Activated CD4-positive, alpha-beta T cell treated with anti-CD3 and anti-CD28 coated beads, Interleukin-2, amount 10 ng/mL, durations not matched to agents 24 days and 14 days (primary cell): ENCODE measurements around the gene TSPAN3. TPM values are rescaled to one million over a fixed set of nuclear protein-coding genes. Genes with fewer than 3 reads are reported as not detected.
A peak's percentile ranks its signal among the peaks of the same experiment; 100 is the strongest.

Experiments
- DNase-seq: peaks from one replicate; pipeline ENCODE4 v3.0.0; 2022
- H3K27ac Mint-ChIP-seq: one replicate; pipeline ENCODE4 v1.8.0; 2022; ENCODE audit warnings: mild to moderate bottlenecking, mixed read lengths
- H3K27me3 Mint-ChIP-seq: one replicate; pipeline ENCODE4 v1.8.0; 2022; ENCODE audit warnings: mixed read lengths
- H3K36me3 Mint-ChIP-seq: one replicate; pipeline ENCODE4 v1.8.0; 2022; ENCODE audit warnings: low read depth, mild to moderate bottlenecking, mixed read lengths
- H3K4me1 Mint-ChIP-seq: one replicate; pipeline ENCODE4 v1.8.0; 2021; ENCODE audit warnings: mixed read lengths
- H3K4me3 Mint-ChIP-seq: one replicate; pipeline ENCODE4 v1.8.0; 2022; ENCODE audit warnings: mild to moderate bottlenecking, moderate library complexity, mixed read lengths
- H3K9me3 Mint-ChIP-seq: one replicate; pipeline ENCODE4 v1.8.0; 2021; ENCODE audit warnings: mixed read lengths
- intact Hi-C: fragments of 100-400 bp; cut with micrococcal nuclease; formaldehyde crosslinking; loops from one replicate; pipeline ENCODE4 v1.15.1; 2023
- total RNA-seq: library from RNA; stranded (reverse); gene quantifications from 2 replicates; pipeline ENCODE4 v1.2.3, GENCODE V29; 2022

TSPAN3 gene
- total RNA-seq, 1 donor from 2014 or later = 41.4 TPM

DNA sequence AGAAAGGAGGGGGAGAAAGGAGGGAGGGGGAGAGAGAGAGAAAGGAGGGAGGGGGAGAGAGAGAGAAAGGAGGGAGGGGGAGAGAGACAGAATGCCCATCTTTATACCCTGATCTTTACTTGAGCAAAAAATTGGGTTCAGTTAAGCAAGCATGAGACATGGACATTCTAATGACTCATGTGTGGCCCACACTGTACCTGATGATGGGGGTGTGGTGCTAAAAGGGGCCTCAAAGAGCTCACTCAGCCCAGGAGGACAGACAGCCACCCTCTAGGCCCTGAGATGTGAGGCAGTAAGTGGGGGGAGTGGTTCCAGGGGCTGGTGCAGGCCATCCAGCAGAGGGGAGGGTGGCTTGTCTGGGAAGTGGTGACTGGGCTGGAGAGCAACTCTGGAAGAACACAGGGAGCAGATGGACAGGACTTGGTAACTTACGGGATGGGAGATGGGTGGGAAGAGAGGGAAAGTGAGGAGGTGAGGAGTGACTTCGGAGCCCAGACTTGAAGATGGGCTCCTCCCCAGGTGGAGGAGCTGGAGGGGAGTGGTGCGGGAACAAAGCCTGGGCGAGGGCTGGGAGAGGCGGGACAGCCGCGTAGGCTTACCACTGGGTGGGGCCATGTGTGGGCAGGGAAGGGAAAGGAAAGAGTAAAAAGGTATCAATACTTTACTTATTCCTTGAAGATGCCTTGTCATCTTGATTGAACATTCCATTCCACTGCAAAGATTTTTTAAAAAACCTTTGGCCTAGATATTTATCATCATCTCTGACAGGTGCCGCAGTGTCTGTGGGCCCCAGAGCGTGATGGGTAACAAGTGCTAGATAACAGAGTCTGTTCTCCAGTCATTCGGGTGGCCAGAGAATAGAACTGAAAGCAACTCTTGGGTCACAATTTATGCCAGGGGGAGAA lies 32.3 kb downstream of the TSPAN3 start:
- no peak for DNase-seq
- intact Hi-C loops = no loop called here
- peaks cover 3% of the 10 kb centered on the region for H3K9me3 Mint-ChIP-seq

GRCh38 chr15:77037388-77038209 lies 33.3 kb downstream of the TSPAN3 start:
- H3K27ac Mint-ChIP-seq = peak overlapping the region; percentile 85
- H3K4me1 Mint-ChIP-seq = peaks cover 8% of the 10 kb centered on the region
- intact Hi-C loops = no loop called here
- H3K4me3 Mint-ChIP-seq = no peak overlapping the region
- DNase-seq = no peak
- peaks cover 3% of the 10 kb centered on the region for H3K9me3 Mint-ChIP-seq
- peaks cover 70% of the 10 kb centered on the region for H3K36me3 Mint-ChIP-seq
- no peaks in the 10 kb centered on the region for H3K27me3 Mint-ChIP-seq

More for the DNA sequence above, 32.3 kb downstream of the TSPAN3 start:
- Mint-ChIP-seq H3K27me3 (no peaks in the 10 kb centered on the region), H3K4me3 (no peak overlapping the region), H3K27ac (peak overlapping the region; percentile 83), H3K36me3 (peaks cover 72% of the 10 kb centered on the region), H3K4me1 (peaks cover 8% of the 10 kb centered on the region)

DNA sequence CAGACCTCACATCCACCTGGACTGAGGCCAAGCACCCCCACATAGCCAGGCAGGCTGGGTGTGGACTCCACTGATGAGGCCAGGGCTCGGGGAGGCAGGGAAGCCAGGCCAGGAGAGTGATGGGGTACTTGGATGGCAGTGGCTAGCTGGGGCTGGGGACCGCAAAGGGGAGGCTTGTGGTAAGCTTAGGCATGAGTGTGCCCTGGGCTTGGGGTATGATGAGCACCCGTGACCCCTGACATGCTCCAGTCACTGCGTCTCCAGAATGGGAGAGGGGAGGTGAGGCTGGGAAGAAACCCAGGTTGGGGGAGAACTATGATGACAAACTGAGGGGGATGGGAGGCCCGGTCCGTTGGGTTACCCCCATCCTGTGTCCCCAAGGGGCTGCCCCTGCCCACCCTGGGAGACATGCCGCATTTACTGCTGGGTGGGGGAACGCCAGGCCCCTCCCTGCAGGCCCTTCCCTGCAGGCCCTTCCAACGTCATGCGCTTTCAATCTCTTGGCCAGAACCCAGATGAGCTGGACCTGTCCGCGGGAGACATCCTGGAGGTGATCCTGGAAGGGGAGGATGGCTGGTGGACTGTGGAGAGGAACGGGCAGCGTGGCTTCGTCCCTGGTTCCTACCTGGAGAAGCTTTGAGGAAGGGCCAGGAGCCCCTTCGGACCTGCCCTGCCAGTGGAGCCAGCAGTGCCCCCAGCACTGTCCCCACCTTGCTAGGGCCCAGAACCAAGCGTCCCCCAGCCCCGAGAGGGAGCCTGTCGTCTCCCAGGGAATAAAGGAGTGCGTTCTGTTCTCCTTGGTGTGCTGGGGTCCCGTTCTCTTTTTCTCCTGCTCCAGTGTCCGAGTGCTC lies 34.1 kb downstream of the TSPAN3 start:
- Mint-ChIP-seq H3K4me1 (peaks cover 8% of the 10 kb centered on the region), H3K27me3 (no peaks in the 10 kb centered on the region), H3K36me3 (peaks cover 71% of the 10 kb centered on the region), H3K27ac (peak overlapping the region; percentile 85), H3K9me3 (peaks cover 3% of the 10 kb centered on the region), H3K4me3 (no peak overlapping the region)
- intact Hi-C loops = no loop called here
- no peak for DNase-seq

GRCh38 chr15:77035999-77036471 lies 34.9 kb downstream of the TSPAN3 start:
- H3K9me3 Mint-ChIP-seq = peaks cover 3% of the 10 kb centered on the region
- no peaks in the 10 kb centered on the region for H3K27me3 Mint-ChIP-seq
- peak overlapping the region; percentile 74 for H3K27ac Mint-ChIP-seq
- no peak overlapping the region for H3K4me3 Mint-ChIP-seq
- peaks cover 76% of the 10 kb centered on the region for H3K36me3 Mint-ChIP-seq
- H3K4me1 Mint-ChIP-seq = peaks cover 8% of the 10 kb centered on the region
- no peak for DNase-seq
- intact Hi-C loops = no loop called here

- Mint-ChIP-seq H3K9me3 (peaks cover 3% of the 10 kb centered on the region), H3K27ac (no peak overlapping the region), H3K27me3 (no peaks in the 10 kb centered on the region), H3K4me3 (no peak overlapping the region), H3K4me1 (peaks cover 5% of the 10 kb centered on the region), H3K36me3 (peaks cover 73% of the 10 kb centered on the region)
- DNase-seq = no peak
- intact Hi-C loops = no loop called here
These were observed 35.3 kb downstream of the TSPAN3 start for GRCh38 chr15:77035584-77035983.

- Mint-ChIP-seq H3K27ac (peak overlapping the region; percentile 61), H3K4me1 (peaks cover 5% of the 10 kb centered on the region), H3K9me3 (peaks cover 3% of the 10 kb centered on the region), H3K4me3 (no peak overlapping the region), H3K27me3 (no peaks in the 10 kb centered on the region), H3K36me3 (peaks cover 78% of the 10 kb centered on the region)
- intact Hi-C loops = no loop called here
- DNase-seq = no peak
These were observed 36.0 kb downstream of the TSPAN3 start for GRCh38 chr15:77034695-77035489.

DNA sequence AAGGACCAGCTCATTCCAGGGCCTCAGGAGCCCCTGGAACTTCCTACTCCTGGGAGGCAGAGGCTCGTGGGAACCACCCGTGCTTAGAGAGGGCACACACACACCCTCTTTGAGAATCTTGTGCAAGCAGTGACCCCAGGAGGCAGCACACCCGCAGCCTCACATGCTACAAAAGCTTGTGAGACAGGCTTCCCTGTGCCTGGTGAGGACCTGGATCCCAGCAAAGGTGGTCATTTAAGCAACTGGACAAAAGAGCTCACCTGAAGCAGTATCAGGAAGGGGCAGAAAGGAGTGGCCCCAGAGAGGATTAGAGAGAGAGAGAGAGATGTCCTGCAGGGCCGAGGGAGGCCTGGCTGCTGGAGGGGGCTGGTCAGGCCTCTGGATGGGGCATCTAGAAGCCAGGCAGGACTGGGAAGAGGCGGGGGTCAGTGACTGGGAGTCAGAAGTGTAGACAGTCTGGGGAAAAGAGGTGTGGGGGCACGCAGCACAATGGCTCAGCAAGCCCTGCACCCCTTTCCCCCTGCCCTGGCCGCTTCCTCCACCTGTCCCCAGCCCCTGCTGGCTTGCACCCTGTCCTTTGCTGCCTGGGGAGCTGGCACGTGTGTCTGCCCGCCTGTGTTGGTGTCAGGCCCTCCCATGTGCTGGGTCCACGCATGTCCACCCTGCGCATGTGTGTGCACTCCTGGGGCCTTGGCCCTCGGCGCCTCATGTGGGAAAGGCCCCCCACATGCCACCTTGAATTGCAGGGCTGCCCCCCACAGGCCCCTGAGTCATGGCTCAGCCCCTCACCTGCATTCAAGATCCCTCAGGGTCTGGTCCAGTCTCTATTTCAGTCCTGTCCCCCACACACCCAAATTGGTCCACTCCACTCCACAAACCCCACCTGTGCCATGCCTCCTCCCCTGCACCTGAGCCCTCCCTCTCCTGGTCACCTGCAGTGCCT lies 36.9 kb downstream of the TSPAN3 start:
- intact Hi-C loops = no loop called here
- Mint-ChIP-seq H3K4me3 (no peak overlapping the region), H3K27ac (peak overlapping the region; percentile 65), H3K27me3 (no peaks in the 10 kb centered on the region), H3K9me3 (peaks cover 3% of the 10 kb centered on the region), H3K36me3 (peaks cover 79% of the 10 kb centered on the region), H3K4me1 (peaks cover 5% of the 10 kb centered on the region)
- no peak for DNase-seq

GRCh38 chr15:77033417-77033728 lies 37.5 kb downstream of the TSPAN3 start:
- H3K9me3 Mint-ChIP-seq = peaks cover 3% of the 10 kb centered on the region
- H3K36me3 Mint-ChIP-seq = peaks cover 78% of the 10 kb centered on the region
- no peaks in the 10 kb centered on the region for H3K27me3 Mint-ChIP-seq
- no peak for DNase-seq
- H3K27ac Mint-ChIP-seq = no peak overlapping the region
- peaks cover 3% of the 10 kb centered on the region for H3K4me1 Mint-ChIP-seq
- H3K4me3 Mint-ChIP-seq = no peak overlapping the region
- intact Hi-C loops = no loop called here

GRCh38 chr15:77032647-77033416 lies 38.1 kb downstream of the TSPAN3 start:
- H3K4me1 Mint-ChIP-seq = peaks cover 2% of the 10 kb centered on the region
- H3K27ac Mint-ChIP-seq = no peak overlapping the region
- no peaks in the 10 kb centered on the region for H3K27me3 Mint-ChIP-seq
- peaks cover 3% of the 10 kb centered on the region for H3K9me3 Mint-ChIP-seq
- intact Hi-C loops = no loop called here
- no peak overlapping the region for H3K4me3 Mint-ChIP-seq
- peaks cover 74% of the 10 kb centered on the region for H3K36me3 Mint-ChIP-seq
- no peak for DNase-seq

DNA sequence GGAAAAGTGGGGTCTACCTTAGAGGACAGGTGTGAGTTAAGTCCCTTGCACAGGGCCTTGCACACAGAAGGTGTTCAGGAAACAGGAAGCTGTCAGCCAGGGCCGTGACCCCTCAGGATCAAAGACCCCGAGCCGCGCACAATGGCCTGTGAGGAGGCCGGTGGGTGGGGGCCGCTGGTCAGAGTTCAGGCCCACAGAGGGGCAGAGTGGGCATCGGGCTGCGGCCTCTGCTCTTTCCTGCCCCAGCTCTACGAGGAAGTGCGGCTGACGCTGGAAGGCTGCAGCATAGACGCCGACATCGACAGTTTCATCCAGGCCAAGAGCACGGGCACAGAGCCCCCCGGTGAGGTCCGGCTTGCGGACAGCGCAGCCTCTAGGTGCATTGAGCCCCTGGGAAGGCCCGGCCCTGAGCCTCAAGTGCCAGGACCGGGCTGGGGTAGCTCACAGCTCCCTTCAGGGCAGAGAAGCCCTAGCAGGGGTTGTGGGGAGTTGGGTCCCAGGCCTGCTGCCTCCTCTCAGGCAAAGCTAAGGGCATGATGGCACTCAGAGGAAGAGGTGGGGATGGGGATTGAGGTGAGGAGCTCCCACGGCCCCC lies 38.8 kb downstream of the TSPAN3 start:
- no peak for DNase-seq
- Mint-ChIP-seq H3K4me1 (peaks cover under 1% of the 10 kb centered on the region), H3K27ac (no peak overlapping the region), H3K27me3 (no peaks in the 10 kb centered on the region), H3K36me3 (peaks cover 71% of the 10 kb centered on the region), H3K9me3 (no peaks in the 10 kb centered on the region), H3K4me3 (no peak overlapping the region)
- intact Hi-C loops = no loop called here

DNA sequence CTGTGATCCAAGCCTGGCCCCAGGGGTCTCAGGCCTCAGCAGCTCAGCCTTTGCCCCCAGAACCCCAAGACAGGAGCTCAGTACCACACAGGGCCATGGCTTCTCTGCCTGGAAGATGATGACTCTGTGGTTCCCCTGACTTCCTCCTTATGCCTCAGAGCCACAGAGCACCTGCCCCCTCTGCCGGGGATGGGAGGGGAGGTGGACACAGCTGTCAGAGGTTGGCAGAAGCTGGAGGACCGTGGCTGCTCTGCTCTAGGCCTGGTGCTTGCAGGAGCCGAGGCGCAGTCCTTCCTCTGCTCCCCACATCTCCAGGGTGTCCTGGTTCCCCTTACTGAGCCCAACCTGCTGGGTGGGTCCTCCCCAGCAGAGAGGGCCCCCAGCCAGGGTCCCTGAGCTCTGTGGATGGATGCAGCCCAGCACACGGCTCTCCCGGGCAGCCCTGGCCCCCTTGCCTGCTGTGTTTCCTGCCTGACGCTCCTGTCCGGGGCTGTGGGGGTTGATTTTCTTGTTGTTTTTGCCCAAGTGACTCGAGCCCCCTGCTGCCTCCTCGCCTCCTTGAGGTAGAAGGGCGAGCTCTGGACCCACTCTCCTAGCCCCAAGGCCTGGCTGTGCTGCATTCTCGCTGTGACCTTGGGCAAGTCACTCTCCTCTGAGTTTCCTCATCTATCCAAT lies 39.4 kb downstream of the TSPAN3 start:
- peaks cover 69% of the 10 kb centered on the region for H3K36me3 Mint-ChIP-seq
- no peaks in the 10 kb centered on the region for H3K27me3 Mint-ChIP-seq
- intact Hi-C loops = no loop called here
- peak; percentile 76 for DNase-seq
- peaks cover 3% of the 10 kb centered on the region for H3K4me1 Mint-ChIP-seq
- H3K27ac Mint-ChIP-seq = peak overlapping the region; percentile 37
- no peaks in the 10 kb centered on the region for H3K9me3 Mint-ChIP-seq
- no peak overlapping the region for H3K4me3 Mint-ChIP-seq
